ENCODE results near the gene HNRNPA0. TPM values are rescaled to one million over a fixed set of nuclear protein-coding genes. Genes with fewer than 3 reads are reported as not detected.

HNRNPA0 gene
- total and polyA plus RNA-seq, 2 of the 4 experiments (the other 2 are of a cell fraction): 5.2 to 12.2 TPM

DNA sequence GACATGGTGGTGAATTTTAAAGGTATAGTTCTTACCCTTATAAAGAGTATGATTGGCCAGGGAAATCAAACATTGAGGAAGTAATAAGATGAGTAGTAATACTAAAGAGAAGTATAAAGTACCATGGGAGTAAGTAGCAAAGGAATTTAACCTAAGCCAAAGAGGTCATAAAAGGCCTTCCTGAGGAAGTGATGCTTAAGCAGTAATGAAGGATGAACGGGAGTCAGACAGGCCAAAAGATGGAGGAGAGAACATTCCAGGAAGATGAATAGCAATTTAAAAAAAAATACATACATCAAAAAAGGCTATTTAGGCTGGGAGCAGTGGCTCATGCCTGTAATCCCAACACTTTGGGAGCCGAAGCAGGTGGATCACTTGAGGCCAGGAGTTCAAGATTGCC is 47.3 kb downstream of the HNRNPA0 start:
- dilution Hi-C loops (cut with HindIII; ENCODE audit: low sequenced_read_pairs, unreplicated experiment): no loop called here
- no peak overlapping the region for H3K4ac ChIP-seq (ENCODE audit: low read depth, low read length)
- no peak overlapping the region for H2AFZ ChIP-seq (replicated peaks; ENCODE audit: low read length, poor library complexity)
- H3K9ac ChIP-seq (ENCODE audit: low read depth, low read length): no peak overlapping the region
- H3K23ac ChIP-seq (ENCODE audit: low read depth, low read length): no peak overlapping the region
- POLR2A ChIA-PET (ENCODE audit: unreplicated experiment): no interaction called here
- in situ Hi-C loops (cut with MboI; ENCODE audit: low sequenced_read_pairs): no loop called here
- H3K36me3 ChIP-seq (ENCODE audit: control insufficient read depth, insufficient read depth, low read length): no peaks in the 10 kb centered on the region
- CTCF ChIA-PET: no interaction called here
- H4K91ac ChIP-seq (ENCODE audit: insufficient read depth, low read depth, low read length): no peak overlapping the region
- ATAC-seq (ENCODE audit: low read depth): no peak
- H2BK5ac ChIP-seq (ENCODE audit: low read depth, low read length, poor library complexity, severe bottlenecking): no peak overlapping the region
- DNase-seq: peak; percentile 67
- H3K56ac ChIP-seq (ENCODE audit: extremely low read depth, insufficient read depth, low read length): no peak overlapping the region
- no peak overlapping the region for H2BK20ac ChIP-seq (ENCODE audit: low read depth, low read length)
- H2BK120ac ChIP-seq (ENCODE audit: low read depth, low read length): no peak overlapping the region
- H4K5ac ChIP-seq (ENCODE audit: low read depth, low read length): no peak overlapping the region
- no peak overlapping the region for H4K8ac ChIP-seq (ENCODE audit: low read depth in 2 of 2, low read length in 2 of 2)
- H3K4me1 ChIP-seq (ENCODE audit: control insufficient read depth, insufficient read depth, low read length): no peaks in the 10 kb centered on the region
- H2BK15ac ChIP-seq (ENCODE audit: low read depth, low read length): no peak overlapping the region
- H3K79me1 ChIP-seq (ENCODE audit: low read depth in 1 of 2, low read length in 2 of 2): no peaks in the 10 kb centered on the region
- no peak overlapping the region for H3K27ac ChIP-seq (ENCODE audit: insufficient read depth, low read length)
- H2AK9ac ChIP-seq (replicated peaks; ENCODE audit: low read depth, low read length, poor library complexity): no peak overlapping the region
- H2AK5ac ChIP-seq (ENCODE audit: low read depth, low read length): no peak overlapping the region
- intact Hi-C loops (cut with micrococcal nuclease): no loop called here
- TF ChIP-seq CEBPB (IDR thresholded peaks at IDR 0.05; ENCODE audit: low read depth, low read length): no peak
- no peak for TF ChIP-seq RAD21 (IDR thresholded peaks at IDR 0.05; ENCODE audit: low read length)
- no peak for TF ChIP-seq MXI1 (IDR thresholded peaks at IDR 0.05; ENCODE audit: borderline replicate concordance, low read depth, low read length)
- TF ChIP-seq RFX5 (IDR thresholded peaks at IDR 0.05; ENCODE audit: low read depth, low read length): no peak
- TF ChIP-seq RCOR1 (IDR thresholded peaks at IDR 0.05; ENCODE audit: insufficient replicate concordance, low read length): no peak
- no peak for TF ChIP-seq NFE2L2 (IDR thresholded peaks at IDR 0.05; ENCODE audit: low read depth, low read length)
- no peak for TF ChIP-seq SMC3 (IDR thresholded peaks at IDR 0.05; ENCODE audit: low read depth, low read length)
- TF ChIP-seq CTCF (conservative IDR thresholded peaks at IDR 0.05; ENCODE audit: low read depth, low read length): no peak
- no peak for TF ChIP-seq BHLHE40 (IDR thresholded peaks at IDR 0.05; ENCODE audit: low read depth, low read length)
- TF ChIP-seq CHD1 (IDR thresholded peaks at IDR 0.05; ENCODE audit: low read depth, low read length): no peak
- TF ChIP-seq POLR2A (IDR thresholded peaks at IDR 0.05; ENCODE audit: low read depth, low read length): no peak
- no peaks in the 10 kb centered on the region for H4K20me1 ChIP-seq (ENCODE audit: insufficient read depth, low read length)
- no peak overlapping the region for H3K14ac ChIP-seq (replicated peaks; ENCODE audit: low read depth, low read length)
- no peak overlapping the region for H3K18ac ChIP-seq (ENCODE audit: low read depth, low read length)
- H3K27me3 ChIP-seq (ENCODE audit: control insufficient read depth, insufficient read depth, low read length): no peaks in the 10 kb centered on the region
- no peak overlapping the region for H3K4me2 ChIP-seq (ENCODE audit: low read depth, low read length)
- no CpG with 5 or more reads among the region's 2 CpGs for WGBS, 2 experiments (ENCODE audit: extremely low coverage in 2 of 2, insufficient read length in 1 of 2)
- no peak overlapping the region for H3K4me3 ChIP-seq (ENCODE audit: insufficient read depth, low read depth, low read length)
- BruUV-seq (replicated peaks): no TSS peak
- no peaks in the 10 kb centered on the region for H3K9me3 ChIP-seq (ENCODE audit: control insufficient read depth, insufficient read depth, low read length)
- no peaks in the 10 kb centered on the region for H3K9me1 ChIP-seq (ENCODE audit: insufficient read depth, low read length)

All from IMR-90 (cell line).